Measurements from ENCODE around the gene ABCC1.

Gene ABCC1

GRCh38 chr16:16148755-16149154 is 199.3 kb downstream of the ABCC1 start:
- Histone ChIP-seq H3K4me2 (ENCODE audit: insufficient read depth, low read length) (no peak overlapping the region), H2AFZ (ENCODE audit: low read depth, low read length) (no peak overlapping the region), H3K79me2 (ENCODE audit: insufficient read depth, low read length) (no peaks in the 10 kb centered on the region), H3K4me1 (ENCODE audit: insufficient read depth, low read length) (no peaks in the 10 kb centered on the region), H3K4me3 (ENCODE audit: low read depth in 1 of 2, low read length in 2 of 2) (no peak overlapping the region), H3K9me3 (ENCODE audit: insufficient read depth, low read length, severe bottlenecking) (no peaks in the 10 kb centered on the region), H3K27ac (ENCODE audit: low read length) (no peak overlapping the region), H3K36me3 (ENCODE audit: insufficient read depth, low read length) (peaks cover 20% of the 10 kb centered on the region), H4K20me1 (ENCODE audit: insufficient read depth, low read length) (peaks cover 4% of the 10 kb centered on the region), H3K27me3 (ENCODE audit: insufficient read depth, low read length, poor library complexity) (no peaks in the 10 kb centered on the region), H3K9ac (ENCODE audit: low read depth, low read length) (no peak overlapping the region)
- ATAC-seq (ENCODE audit: insufficient read depth, low read depth) (no peak), DNase-seq (no peak)
- TF ChIP-seq EZH2 (IDR thresholded peaks at IDR 0.05; ENCODE audit: borderline replicate concordance, low read depth, low read length, severe bottlenecking) (no peak), CTCF (IDR thresholded peaks at IDR 0.05; ENCODE audit: borderline replicate concordance, extremely low read depth, low read length, poor library complexity, severe bottlenecking) (no peak)

- H3K27me3 ChIP-seq (ENCODE audit: insufficient read depth, low read length, poor library complexity), result no peaks in the 10 kb centered on the region
- H3K9me3 ChIP-seq (ENCODE audit: insufficient read depth, low read length, severe bottlenecking), result no peaks in the 10 kb centered on the region
- peaks cover 11% of the 10 kb centered on the region; the same call in 1 of the 2 replicates for H3K36me3 ChIP-seq (ENCODE audit: insufficient read depth, low read length)
- no peak overlapping the region for H2AFZ ChIP-seq (ENCODE audit: low read depth, low read length)
- TF ChIP-seq CTCF (IDR thresholded peaks at IDR 0.05; ENCODE audit: borderline replicate concordance, extremely low read depth, low read length, poor library complexity, severe bottlenecking), result no peak
- no peak for TF ChIP-seq EZH2 (IDR thresholded peaks at IDR 0.05; ENCODE audit: borderline replicate concordance, low read depth, low read length, severe bottlenecking)
- H3K4me2 ChIP-seq (ENCODE audit: insufficient read depth, low read length), result no peak overlapping the region
- H3K4me1 ChIP-seq (ENCODE audit: insufficient read depth, low read length), result no peaks in the 10 kb centered on the region
- no peak overlapping the region for H3K9ac ChIP-seq (ENCODE audit: low read depth, low read length)
- no peak overlapping the region for H3K4me3 ChIP-seq (ENCODE audit: low read depth in 1 of 2, low read length in 2 of 2)
- ATAC-seq (ENCODE audit: insufficient read depth, low read depth) (no peak), DNase-seq (no peak)
- no peak overlapping the region for H3K27ac ChIP-seq (ENCODE audit: low read length)
- H4K20me1 ChIP-seq (ENCODE audit: insufficient read depth, low read length), result no peaks in the 10 kb centered on the region; the same call in 1 of the 2 replicates
- H3K79me2 ChIP-seq (ENCODE audit: insufficient read depth, low read length), result no peaks in the 10 kb centered on the region
Observed at GRCh38 chr16:16149710-16150116, 200.3 kb downstream of the ABCC1 start.

- DNase-seq (no peak), ATAC-seq (ENCODE audit: insufficient read depth, low read depth) (peak; percentile 46; the same call in 1 of the 3 replicates)
- H3K4me3 ChIP-seq (ENCODE audit: low read depth in 1 of 2, low read length in 2 of 2), result no peak overlapping the region
- no peaks in the 10 kb centered on the region for H3K79me2 ChIP-seq (ENCODE audit: insufficient read depth, low read length)
- no peak overlapping the region for H2AFZ ChIP-seq (ENCODE audit: low read depth, low read length)
- H3K9ac ChIP-seq (ENCODE audit: low read depth, low read length), result no peak overlapping the region
- no peaks in the 10 kb centered on the region for H3K9me3 ChIP-seq (ENCODE audit: insufficient read depth, low read length, severe bottlenecking)
- no peaks in the 10 kb centered on the region for H3K27me3 ChIP-seq (ENCODE audit: insufficient read depth, low read length, poor library complexity)
- no peak overlapping the region for H3K27ac ChIP-seq (ENCODE audit: low read length)
- H4K20me1 ChIP-seq (ENCODE audit: insufficient read depth, low read length), result no peaks in the 10 kb centered on the region; the same call in 1 of the 2 replicates
- TF ChIP-seq CTCF (IDR thresholded peaks at IDR 0.05; ENCODE audit: borderline replicate concordance, extremely low read depth, low read length, poor library complexity, severe bottlenecking), result no peak
- no peak for TF ChIP-seq EZH2 (IDR thresholded peaks at IDR 0.05; ENCODE audit: borderline replicate concordance, low read depth, low read length, severe bottlenecking)
- H3K36me3 ChIP-seq (ENCODE audit: insufficient read depth, low read length), result peaks cover 7% of the 10 kb centered on the region; the same call in 1 of the 2 replicates
- H3K4me2 ChIP-seq (ENCODE audit: insufficient read depth, low read length), result no peak overlapping the region
- no peaks in the 10 kb centered on the region for H3K4me1 ChIP-seq (ENCODE audit: insufficient read depth, low read length)
Observed at GRCh38 chr16:16150117-16150877, 200.9 kb downstream of the ABCC1 start.

Data from DND-41 (cell line).